Measurements from ENCODE around the gene BTG2. TPM values are rescaled to one million over a fixed set of nuclear protein-coding genes. Genes with fewer than 3 reads are reported as not detected.

Gene BTG2
- total and polyA plus RNA-seq, 2 experiments from 2014 or later = 5.0 to 7.5 TPM

DNA sequence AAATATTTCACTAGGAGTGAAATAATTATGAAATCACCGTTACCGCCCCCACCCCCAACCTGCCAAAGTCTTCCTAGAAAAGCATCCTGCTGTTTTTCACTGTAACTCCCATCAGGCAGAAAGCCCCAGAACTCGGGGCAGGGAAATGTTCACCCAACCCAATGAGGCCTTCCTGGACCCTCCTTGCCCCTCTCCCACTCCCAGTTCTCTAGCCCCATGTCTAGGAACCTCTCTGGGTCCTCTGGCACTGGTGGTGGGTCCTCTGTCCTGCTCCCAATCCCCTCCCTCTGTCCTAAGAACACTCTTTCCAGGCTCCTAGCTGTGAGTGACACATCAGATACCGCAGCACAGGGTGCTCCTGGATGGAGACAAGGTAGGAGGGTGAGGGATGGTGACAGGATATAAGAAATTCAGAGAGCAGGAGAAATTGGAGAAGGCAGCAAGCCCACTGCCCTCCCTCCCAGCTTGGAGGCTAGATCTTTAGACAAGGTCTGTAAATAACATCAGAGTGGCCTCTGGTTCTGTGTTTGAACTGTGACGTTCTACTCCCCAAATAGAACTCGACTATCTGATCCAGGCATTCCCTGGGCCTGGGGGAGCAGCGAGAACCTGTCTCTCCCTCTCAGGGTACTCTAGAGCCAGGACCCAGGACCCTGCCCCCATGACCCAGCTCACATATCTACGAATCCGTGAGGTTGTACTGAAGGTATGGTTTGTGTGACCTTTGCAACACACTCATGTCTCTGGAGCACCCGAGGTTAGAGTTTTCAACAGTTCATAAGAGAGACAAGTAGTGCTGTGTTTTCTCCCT lies 23.3 kb upstream of the BTG2 start:
- no peak for TF ChIP-seq EZH2phosphoT487 (IDR thresholded peaks at IDR 0.05; ENCODE audit: insufficient read depth, low read depth)
- no peak for TF ChIP-seq EZH2 (IDR thresholded peaks at IDR 0.05; ENCODE audit: insufficient read depth, poor library complexity, severe bottlenecking)
- H3K9ac ChIP-seq = no peak overlapping the region
- peaks cover 10% of the 10 kb centered on the region for H3K27me3 ChIP-seq (replicated peaks; ENCODE audit: insufficient read depth)
- H3K79me2 ChIP-seq (ENCODE audit: insufficient read depth) = no peaks in the 10 kb centered on the region
- DNase-seq = no peak
- no peaks in the 10 kb centered on the region for H3K36me3 ChIP-seq (ENCODE audit: low read depth)
- peaks cover 11% of the 10 kb centered on the region for H3K4me1 ChIP-seq (ENCODE audit: insufficient read depth)
- H3K4me3 ChIP-seq = no peak overlapping the region
- H3F3A ChIP-seq (ENCODE audit: insufficient read depth) = 0 out of 2 replicates have a peak, but pooled peaks cover 5% of the 10 kb centered on the region
- H3K9me2 ChIP-seq (ENCODE audit: insufficient read depth) = no peaks in the 10 kb centered on the region
- H3K27ac ChIP-seq = no peak overlapping the region
- H3K4me2 ChIP-seq (ENCODE audit: unreplicated experiment) = no peak overlapping the region
- no peak overlapping the region for H2AFZ ChIP-seq
- WGBS, 2 experiments (ENCODE audit: low coverage in 1 of 2, low lambda C conversion rate in 2 of 2, missing lambda C conversion rate in 2 of 2) = 60 to 62% methylated on average over 10 of the region's 10 CpGs
- H3K9me3 ChIP-seq (ENCODE audit: low read depth) = no peaks in the 10 kb centered on the region
- in situ Hi-C loops (cut with MboI) = no loop called here
- no peaks in the 10 kb centered on the region for H4K20me1 ChIP-seq (ENCODE audit: insufficient read depth)

- Histone ChIP-seq H3K4me3 (no peak overlapping the region), H3K27ac (no peak overlapping the region), H3F3A (ENCODE audit: insufficient read depth) (0 out of 2 replicates have a peak, but pooled peaks cover 5% of the 10 kb centered on the region), H3K9ac (no peak overlapping the region), H3K4me1 (ENCODE audit: insufficient read depth) (peaks cover 11% of the 10 kb centered on the region), H4K20me1 (ENCODE audit: insufficient read depth) (no peaks in the 10 kb centered on the region), H3K4me2 (ENCODE audit: unreplicated experiment) (no peak overlapping the region), H3K79me2 (ENCODE audit: insufficient read depth) (no peaks in the 10 kb centered on the region), H3K9me2 (ENCODE audit: insufficient read depth) (no peaks in the 10 kb centered on the region), H3K9me3 (ENCODE audit: low read depth) (no peaks in the 10 kb centered on the region), H3K36me3 (ENCODE audit: low read depth) (no peaks in the 10 kb centered on the region), H3K27me3 (replicated peaks; ENCODE audit: insufficient read depth) (peaks cover 10% of the 10 kb centered on the region), H2AFZ (no peak overlapping the region)
- 73 to 83% methylated on average over 11 of the region's 11 CpGs for WGBS, 2 experiments (ENCODE audit: low coverage in 1 of 2, low lambda C conversion rate in 2 of 2, missing lambda C conversion rate in 2 of 2)
- DNase-seq = no peak
- in situ Hi-C loops (cut with MboI) = no loop called here
- no peak for TF ChIP-seq EZH2phosphoT487 (IDR thresholded peaks at IDR 0.05; ENCODE audit: insufficient read depth, low read depth)
- TF ChIP-seq EZH2 (IDR thresholded peaks at IDR 0.05; ENCODE audit: insufficient read depth, poor library complexity, severe bottlenecking) = no peak
Measured at GRCh38 chr1:203282720-203283542, 22.4 kb upstream of the BTG2 start.

DNA sequence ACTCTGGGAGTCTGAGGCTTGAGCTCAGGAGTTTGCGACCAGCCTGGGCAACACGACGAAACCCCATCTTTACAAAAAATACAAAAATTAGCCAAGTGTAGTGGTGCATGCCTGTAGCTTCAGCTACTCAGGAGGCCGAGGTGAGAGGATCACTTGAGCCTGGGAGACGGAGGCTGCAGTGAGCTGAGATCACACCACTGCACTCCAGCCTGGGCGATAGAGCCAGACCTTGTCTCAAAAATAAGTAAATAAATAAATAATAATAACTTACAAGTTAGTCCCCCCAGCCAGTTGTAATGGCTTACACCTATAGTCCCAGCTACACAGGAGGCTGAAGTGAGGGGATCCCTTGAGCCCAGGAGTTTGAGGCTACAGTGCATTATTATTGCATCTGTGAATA lies 21.7 kb upstream of the BTG2 start:
- H3K4me3 ChIP-seq = no peak overlapping the region
- peaks cover 6% of the 10 kb centered on the region for H3K4me1 ChIP-seq (ENCODE audit: insufficient read depth)
- H3K79me2 ChIP-seq (ENCODE audit: insufficient read depth) = no peaks in the 10 kb centered on the region
- in situ Hi-C loops (cut with MboI) = no loop called here
- no peak for DNase-seq
- H3K36me3 ChIP-seq (ENCODE audit: low read depth) = no peaks in the 10 kb centered on the region
- H3F3A ChIP-seq (ENCODE audit: insufficient read depth) = 0 out of 2 replicates have a peak, but pooled peaks cover 5% of the 10 kb centered on the region
- WGBS, 2 experiments (ENCODE audit: low coverage in 1 of 2, low lambda C conversion rate in 2 of 2, missing lambda C conversion rate in 2 of 2) = 76 to 81% methylated on average over 6 of the region's 6 CpGs
- no peak for TF ChIP-seq EZH2phosphoT487 (IDR thresholded peaks at IDR 0.05; ENCODE audit: insufficient read depth, low read depth)
- no peak for TF ChIP-seq EZH2 (IDR thresholded peaks at IDR 0.05; ENCODE audit: insufficient read depth, poor library complexity, severe bottlenecking)
- no peak overlapping the region for H3K27ac ChIP-seq
- no peak overlapping the region for H3K4me2 ChIP-seq (ENCODE audit: unreplicated experiment)
- no peaks in the 10 kb centered on the region for H4K20me1 ChIP-seq (ENCODE audit: insufficient read depth)
- no peaks in the 10 kb centered on the region for H3K9me2 ChIP-seq (ENCODE audit: insufficient read depth)
- no peak overlapping the region for H2AFZ ChIP-seq
- H3K9me3 ChIP-seq (ENCODE audit: low read depth) = no peaks in the 10 kb centered on the region
- H3K27me3 ChIP-seq (replicated peaks; ENCODE audit: insufficient read depth) = peaks cover 10% of the 10 kb centered on the region
- no peak overlapping the region for H3K9ac ChIP-seq

- DNase-seq = no peak
- H3K79me2 ChIP-seq (ENCODE audit: insufficient read depth) = no peaks in the 10 kb centered on the region
- in situ Hi-C loops (cut with MboI) = no loop called here
- H3K27me3 ChIP-seq (replicated peaks; ENCODE audit: insufficient read depth) = peaks cover 10% of the 10 kb centered on the region
- TF ChIP-seq EZH2phosphoT487 (IDR thresholded peaks at IDR 0.05; ENCODE audit: insufficient read depth, low read depth) = no peak
- no peak for TF ChIP-seq EZH2 (IDR thresholded peaks at IDR 0.05; ENCODE audit: insufficient read depth, poor library complexity, severe bottlenecking)
- 63 to 69% methylated on average over 11 of the region's 11 CpGs for WGBS, 2 experiments (ENCODE audit: low coverage in 1 of 2, low lambda C conversion rate in 2 of 2, missing lambda C conversion rate in 2 of 2)
- H3K36me3 ChIP-seq (ENCODE audit: low read depth) = no peaks in the 10 kb centered on the region
- H3K27ac ChIP-seq = no peak overlapping the region
- H3K9me2 ChIP-seq (ENCODE audit: insufficient read depth) = no peaks in the 10 kb centered on the region
- H3F3A ChIP-seq (ENCODE audit: insufficient read depth) = no peaks in the 10 kb centered on the region
- H2AFZ ChIP-seq = no peak overlapping the region
- H3K4me3 ChIP-seq = no peak overlapping the region
- no peak overlapping the region for H3K4me2 ChIP-seq (ENCODE audit: unreplicated experiment)
- H3K9ac ChIP-seq = no peak overlapping the region
- no peaks in the 10 kb centered on the region for H4K20me1 ChIP-seq (ENCODE audit: insufficient read depth)
- no peaks in the 10 kb centered on the region for H3K9me3 ChIP-seq (ENCODE audit: low read depth)
- no peaks in the 10 kb centered on the region for H3K4me1 ChIP-seq (ENCODE audit: insufficient read depth)
Measured at GRCh38 chr1:203284411-203285123, 20.8 kb upstream of the BTG2 start.
